ENCODE measurements around the gene CEP68. TPM values are rescaled to one million over a fixed set of nuclear protein-coding genes. Genes with fewer than 3 reads are reported as not detected.

CEP68 gene
- total RNA-seq, 4 donors from 2014 or later, result 21.6 to 40.4 (median 25.2) TPM

DNA sequence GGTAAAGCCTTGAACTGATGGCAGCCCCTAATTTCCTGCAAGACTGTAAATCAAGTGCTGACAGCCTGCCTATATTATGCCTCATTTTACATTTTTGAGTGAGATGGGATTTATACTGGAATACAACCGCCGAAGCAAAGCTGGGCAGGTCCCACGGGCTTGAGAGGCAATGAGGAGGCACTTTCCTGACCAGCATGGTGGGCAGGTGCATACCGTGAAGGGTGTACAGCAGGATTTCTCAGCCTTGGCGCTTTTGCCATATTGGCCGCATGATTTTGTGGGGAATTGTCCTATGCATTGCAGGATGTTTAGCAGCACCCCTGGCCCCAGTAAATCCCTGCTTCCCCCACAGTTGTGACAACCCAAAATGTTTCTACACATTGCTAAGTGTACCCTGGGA is 22.8 kb downstream of the CEP68 start:
- TF ChIP-seq, protein P1, sequence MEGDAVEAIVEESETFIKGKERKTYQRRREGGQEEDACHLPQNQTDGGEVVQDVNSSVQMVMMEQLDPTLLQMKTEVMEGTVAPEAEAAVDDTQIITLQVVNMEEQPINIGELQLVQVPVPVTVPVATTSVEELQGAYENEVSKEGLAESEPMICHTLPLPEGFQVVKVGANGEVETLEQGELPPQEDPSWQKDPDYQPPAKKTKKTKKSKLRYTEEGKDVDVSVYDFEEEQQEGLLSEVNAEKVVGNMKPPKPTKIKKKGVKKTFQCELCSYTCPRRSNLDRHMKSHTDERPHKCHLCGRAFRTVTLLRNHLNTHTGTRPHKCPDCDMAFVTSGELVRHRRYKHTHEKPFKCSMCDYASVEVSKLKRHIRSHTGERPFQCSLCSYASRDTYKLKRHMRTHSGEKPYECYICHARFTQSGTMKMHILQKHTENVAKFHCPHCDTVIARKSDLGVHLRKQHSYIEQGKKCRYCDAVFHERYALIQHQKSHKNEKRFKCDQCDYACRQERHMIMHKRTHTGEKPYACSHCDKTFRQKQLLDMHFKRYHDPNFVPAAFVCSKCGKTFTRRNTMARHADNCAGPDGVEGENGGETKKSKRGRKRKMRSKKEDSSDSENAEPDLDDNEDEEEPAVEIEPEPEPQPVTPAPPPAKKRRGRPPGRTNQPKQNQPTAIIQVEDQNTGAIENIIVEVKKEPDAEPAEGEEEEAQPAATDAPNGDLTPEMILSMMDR (IDR thresholded peaks at IDR 0.05), result no peak
- TF ChIP-seq POLR2A (IDR thresholded peaks at IDR 0.05) (no peak), EP300 (IDR thresholded peaks at IDR 0.05) (no peak)
- Histone ChIP-seq H3K9me3 (no peaks in the 10 kb centered on the region), H3K27ac (no peak overlapping the region), H3K4me1 (peaks cover 0 to 52% (median 10%) of the 10 kb centered on the region in 4 donors), H3K36me3 (peaks cover 0 to 81% (median 0%) of the 10 kb centered on the region in 3 donors), H3K4me3 (no peak overlapping the region), H3K27me3 (no peaks in the 10 kb centered on the region)
- no peak for DNase-seq (ENCODE audit: low spot score in 2 of 2)
- WGBS, 2 donors, result 89 to 90% methylated on average over 6 of the region's 6 CpGs

DNA sequence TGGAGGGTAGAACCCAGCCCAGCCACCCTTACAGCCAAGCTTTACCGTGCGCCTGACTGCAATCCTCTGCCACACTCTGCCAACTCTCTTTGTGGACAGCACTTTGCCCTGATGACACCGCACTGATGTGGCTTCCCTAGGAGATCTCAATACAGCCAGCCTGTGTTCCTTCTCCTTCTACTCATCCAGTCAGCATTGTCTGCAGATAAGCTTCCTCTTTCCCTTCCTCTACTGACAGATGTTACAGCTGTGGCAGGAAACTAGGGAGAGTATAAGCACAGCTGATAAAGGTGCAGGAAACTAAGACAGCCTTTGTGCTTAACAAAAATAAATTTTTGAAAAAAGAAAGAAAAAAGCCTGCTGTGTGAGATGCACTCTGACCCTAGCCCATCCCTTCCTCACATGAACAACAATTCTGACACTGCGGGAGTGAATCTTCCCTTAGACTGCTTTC is 25.0 kb downstream of the CEP68 start:
- TF ChIP-seq EP300 (IDR thresholded peaks at IDR 0.05) (no peak), POLR2A (IDR thresholded peaks at IDR 0.05) (no peak)
- TF ChIP-seq, protein P1 (IDR thresholded peaks at IDR 0.05), result no peak
- WGBS, 2 donors, result 60 to 66% methylated on average over 4 of the region's 4 CpGs

DNA sequence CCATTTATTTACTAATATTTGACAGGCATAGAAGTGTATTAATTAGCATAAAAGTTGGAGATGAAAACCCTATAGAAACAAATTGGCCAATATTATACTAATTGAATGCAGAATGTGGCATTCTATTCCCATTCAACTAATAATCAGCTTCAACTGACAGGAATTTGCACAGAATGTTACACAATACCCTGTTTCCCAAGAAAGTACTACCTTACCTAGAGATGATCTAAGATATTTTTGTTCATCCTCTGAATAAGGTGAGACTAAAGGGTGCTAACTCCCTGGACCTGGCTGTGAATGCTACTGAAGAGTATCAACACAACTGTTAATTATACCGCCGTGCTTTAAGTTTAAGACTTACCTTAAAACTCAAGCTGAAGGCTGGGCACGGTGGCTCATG is 28.9 kb downstream of the CEP68 start:
- DNase-seq (ENCODE audit: low spot score in 2 of 2), result no peak
- no peaks in the 10 kb centered on the region for H3K9me3 ChIP-seq
- no peak overlapping the region for H3K4me3 ChIP-seq
- peaks cover 0 to 64% (median 9%) of the 10 kb centered on the region in 4 donors for H3K4me1 ChIP-seq
- H3K27me3 ChIP-seq, result no peaks in the 10 kb centered on the region
- peaks cover 0 to 77% (median 0%) of the 10 kb centered on the region in 3 donors for H3K36me3 ChIP-seq
- TF ChIP-seq, protein P1 (IDR thresholded peaks at IDR 0.05), result no peak
- TF ChIP-seq POLR2A (IDR thresholded peaks at IDR 0.05), result no peak
- no peak for TF ChIP-seq EP300 (IDR thresholded peaks at IDR 0.05)
- 87 to 96% methylated on average over 3 of the region's 3 CpGs for WGBS, 2 donors
- H3K27ac ChIP-seq, result no peak overlapping the region

More for the DNA sequence above, 25.0 kb downstream of the CEP68 start:
- H3K4me1 ChIP-seq, result peaks cover 0 to 41% (median 1%) of the 10 kb centered on the region in 4 donors
- DNase-seq (ENCODE audit: low spot score in 2 of 2), result no peak
- H3K9me3 ChIP-seq, result no peaks in the 10 kb centered on the region
- H3K36me3 ChIP-seq, result peaks cover 0 to 94% (median 0%) of the 10 kb centered on the region in 3 donors
- H3K4me3 ChIP-seq, result no peak overlapping the region
- no peaks in the 10 kb centered on the region for H3K27me3 ChIP-seq
- peak overlapping the region in 1 of 4 donors; percentile 31 for H3K27ac ChIP-seq

DNA sequence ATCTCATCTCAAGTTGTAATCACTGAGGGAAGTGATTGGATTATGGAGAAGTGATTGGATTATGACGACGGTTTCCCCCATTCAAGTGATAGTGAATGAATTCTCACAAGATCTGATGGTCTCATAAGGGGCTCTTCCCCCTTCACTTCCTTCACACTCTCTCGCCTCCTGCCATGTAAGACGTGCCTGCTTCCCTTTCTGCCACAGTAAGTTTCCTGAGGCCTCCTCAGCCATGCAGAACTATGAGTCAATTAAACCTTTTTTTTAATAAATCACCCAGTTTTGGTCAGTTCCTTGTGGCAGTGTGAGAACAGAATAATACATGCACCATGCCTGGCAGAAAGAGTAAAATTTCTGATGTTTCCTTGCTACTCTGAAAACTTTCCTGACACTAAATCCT is 36.6 kb downstream of the CEP68 start:
- Histone ChIP-seq H3K9me3 (no peaks in the 10 kb centered on the region), H3K4me1 (peaks cover 0 to 32% (median 6%) of the 10 kb centered on the region in 4 donors), H3K4me3 (no peak overlapping the region), H3K27ac (no peak overlapping the region), H3K36me3 (peaks cover 0 to 73% (median 0%) of the 10 kb centered on the region in 3 donors), H3K27me3 (no peaks in the 10 kb centered on the region)
- DNase-seq (ENCODE audit: low spot score in 2 of 2), result no peak
- WGBS, 2 donors, result 91 to 94% methylated on average over 4 of the region's 4 CpGs
- TF ChIP-seq POLR2A (IDR thresholded peaks at IDR 0.05) (no peak), EP300 (IDR thresholded peaks at IDR 0.05) (no peak)
- TF ChIP-seq, protein P1 (IDR thresholded peaks at IDR 0.05), result no peak

DNA sequence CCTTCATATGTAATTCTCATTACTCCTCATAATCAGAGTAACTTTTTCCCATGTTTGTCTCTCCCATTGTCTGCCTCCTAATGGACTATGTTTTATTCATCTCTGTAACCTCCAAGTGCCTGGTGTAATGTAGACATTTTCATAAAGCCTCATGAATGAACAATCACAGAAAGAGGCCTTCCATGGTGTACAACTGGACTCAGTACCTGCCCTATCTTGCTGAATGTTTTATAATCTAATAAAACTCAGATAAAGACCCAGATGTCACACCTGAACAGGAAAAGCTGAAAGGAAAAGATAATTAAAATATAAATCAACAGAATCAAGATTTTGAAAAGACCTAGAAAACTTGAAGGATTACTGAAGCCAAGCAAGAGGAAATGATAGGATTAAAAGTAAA is 37.0 kb downstream of the CEP68 start:
- Histone ChIP-seq H3K9me3 (no peaks in the 10 kb centered on the region), H3K36me3 (peaks cover 0 to 73% (median 0%) of the 10 kb centered on the region in 3 donors), H3K27me3 (no peaks in the 10 kb centered on the region), H3K27ac (no peak overlapping the region), H3K4me1 (peaks cover 0 to 32% (median 4%) of the 10 kb centered on the region in 4 donors), H3K4me3 (no peak overlapping the region)
- DNase-seq (ENCODE audit: low spot score in 2 of 2), result no peak
- TF ChIP-seq EP300 (IDR thresholded peaks at IDR 0.05), result no peak
- TF ChIP-seq, protein P1 (IDR thresholded peaks at IDR 0.05), result no peak
- TF ChIP-seq POLR2A (IDR thresholded peaks at IDR 0.05), result no peak

All from tibial nerve (tissue), 4 donors.